Measurements from ENCODE around the gene DHH.

The DHH gene

DNA sequence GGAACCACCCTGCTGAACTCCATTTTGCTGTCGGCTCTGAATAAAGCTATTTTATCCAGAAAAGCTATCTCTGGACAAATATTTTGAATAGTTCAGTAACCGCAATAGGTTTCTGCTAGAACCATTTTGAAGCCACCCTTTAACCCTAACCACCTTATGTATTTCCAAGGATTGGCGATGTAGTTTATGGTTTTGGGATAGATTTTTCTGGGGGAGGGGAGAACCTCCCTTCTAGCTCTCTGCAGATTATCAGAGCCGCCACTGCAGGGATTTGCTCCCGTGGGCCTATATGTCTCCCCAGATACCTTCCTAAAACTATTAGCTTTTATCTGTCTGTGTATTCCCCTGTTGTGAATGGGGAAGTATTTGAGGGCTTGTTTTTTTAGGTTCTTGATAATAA is 38.4 kb upstream of the DHH start:
- no peak for TF ChIP-seq GABPA (IDR thresholded peaks at IDR 0.05; ENCODE audit: low read depth)
- TF ChIP-seq, protein P1, sequence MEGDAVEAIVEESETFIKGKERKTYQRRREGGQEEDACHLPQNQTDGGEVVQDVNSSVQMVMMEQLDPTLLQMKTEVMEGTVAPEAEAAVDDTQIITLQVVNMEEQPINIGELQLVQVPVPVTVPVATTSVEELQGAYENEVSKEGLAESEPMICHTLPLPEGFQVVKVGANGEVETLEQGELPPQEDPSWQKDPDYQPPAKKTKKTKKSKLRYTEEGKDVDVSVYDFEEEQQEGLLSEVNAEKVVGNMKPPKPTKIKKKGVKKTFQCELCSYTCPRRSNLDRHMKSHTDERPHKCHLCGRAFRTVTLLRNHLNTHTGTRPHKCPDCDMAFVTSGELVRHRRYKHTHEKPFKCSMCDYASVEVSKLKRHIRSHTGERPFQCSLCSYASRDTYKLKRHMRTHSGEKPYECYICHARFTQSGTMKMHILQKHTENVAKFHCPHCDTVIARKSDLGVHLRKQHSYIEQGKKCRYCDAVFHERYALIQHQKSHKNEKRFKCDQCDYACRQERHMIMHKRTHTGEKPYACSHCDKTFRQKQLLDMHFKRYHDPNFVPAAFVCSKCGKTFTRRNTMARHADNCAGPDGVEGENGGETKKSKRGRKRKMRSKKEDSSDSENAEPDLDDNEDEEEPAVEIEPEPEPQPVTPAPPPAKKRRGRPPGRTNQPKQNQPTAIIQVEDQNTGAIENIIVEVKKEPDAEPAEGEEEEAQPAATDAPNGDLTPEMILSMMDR (IDR thresholded peaks at IDR 0.05; ENCODE audit: insufficient read depth, low read length): no peak
- no peak for TF ChIP-seq SPI1 (IDR thresholded peaks at IDR 0.05; ENCODE audit: borderline replicate concordance, low read depth)
- no peak for TF ChIP-seq REST (IDR thresholded peaks at IDR 0.05; ENCODE audit: insufficient replicate concordance, low read depth)
- no peak for TF ChIP-seq POLR2AphosphoS5 (IDR thresholded peaks at IDR 0.05; ENCODE audit: low read depth)
- no peak for DNase-seq (ENCODE audit: low read depth in 1 of 2, low spot score in 1 of 2)
- Histone ChIP-seq H3K4me3 (replicated peaks; ENCODE audit: insufficient read depth, low read length) (peak overlapping the region; percentile 42), H3K27me3 (ENCODE audit: insufficient read depth, poor library complexity, severe bottlenecking) (no peaks in the 10 kb centered on the region), H3K27ac (replicated peaks) (peak overlapping the region; percentile 100)

- TF ChIP-seq GABPA (IDR thresholded peaks at IDR 0.05; ENCODE audit: low read depth) (no peak), POLR2AphosphoS5 (IDR thresholded peaks at IDR 0.05; ENCODE audit: low read depth) (no peak), REST (IDR thresholded peaks at IDR 0.05; ENCODE audit: insufficient replicate concordance, low read depth) (no peak), SPI1 (IDR thresholded peaks at IDR 0.05; ENCODE audit: borderline replicate concordance, low read depth) (no peak)
- TF ChIP-seq, protein P1 (IDR thresholded peaks at IDR 0.05; ENCODE audit: insufficient read depth, low read length): no peak
- H3K27me3 ChIP-seq (ENCODE audit: insufficient read depth, poor library complexity, severe bottlenecking): no peaks in the 10 kb centered on the region
- DNase-seq (ENCODE audit: low read depth in 1 of 2, low spot score in 1 of 2): peak in 1 of 2 experiments; percentile 55
- peak overlapping the region; percentile 100 for H3K27ac ChIP-seq (replicated peaks)
- peak overlapping the region; percentile 42 for H3K4me3 ChIP-seq (replicated peaks; ENCODE audit: insufficient read depth, low read length)
These were observed 37.4 kb upstream of the DHH start for GRCh38 chr12:49131894-49132461.

DNA sequence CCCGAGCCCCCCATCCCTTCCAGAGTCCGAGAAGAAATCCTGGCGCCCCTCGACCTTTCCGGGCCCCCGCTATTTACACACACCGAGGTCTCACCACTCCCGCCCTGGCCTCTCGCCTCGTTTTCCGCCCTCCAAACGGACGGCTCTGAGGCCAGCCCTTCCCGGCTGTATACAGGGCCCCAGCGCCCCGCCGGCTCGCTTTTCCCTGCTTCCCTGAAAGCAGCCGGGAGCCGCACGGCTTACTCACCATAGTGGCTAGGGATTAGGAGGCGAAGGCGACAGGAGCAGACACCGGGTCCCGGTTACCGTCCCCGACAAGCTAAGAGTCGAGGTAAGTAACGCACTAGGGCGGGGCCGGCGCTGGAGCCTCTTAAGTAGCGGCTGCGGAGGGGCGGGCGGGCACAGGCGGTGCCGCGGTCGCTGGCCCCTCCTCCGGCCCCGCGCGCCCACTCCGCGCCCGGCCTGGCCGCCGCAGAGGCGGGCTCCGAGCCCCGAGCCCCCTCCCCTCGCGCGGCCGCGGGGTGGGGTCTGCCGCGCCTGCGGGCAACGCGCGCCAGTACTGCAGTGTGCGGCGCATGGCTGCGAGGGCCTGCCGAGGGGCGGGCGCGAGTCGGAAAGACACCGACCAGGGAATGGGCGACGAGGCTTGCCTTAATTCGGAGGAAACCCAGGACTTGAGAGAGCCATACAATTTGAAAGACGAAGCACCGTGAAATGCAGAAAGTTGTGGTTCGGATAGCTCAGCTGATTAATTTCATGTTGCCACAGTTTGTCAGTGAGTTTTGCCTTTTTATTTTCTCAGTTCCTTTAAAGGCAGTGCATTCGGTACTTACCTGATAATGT is 36.7 kb upstream of the DHH start, which contains the start of gene TUBA1B:
TSS of gene TUBA1B (minus strand) at position 345 of the 843 bp plus-strand sequence. CDS start at position 250, 95 bp downstream.
- peak; percentile 88 to 95 for DNase-seq (ENCODE audit: low read depth in 1 of 2, low spot score in 1 of 2)
- Histone ChIP-seq H3K4me3 (replicated peaks; ENCODE audit: insufficient read depth, low read length) (peak within 1 kb of the TSS; percentile 82), H3K27ac (replicated peaks) (peak within 1 kb of the TSS; percentile 100), H3K27me3 (ENCODE audit: insufficient read depth, poor library complexity, severe bottlenecking) (no peaks in the 10 kb centered on the region)
- TF ChIP-seq GABPA (IDR thresholded peaks at IDR 0.05; ENCODE audit: low read depth) (no peak), POLR2AphosphoS5 (IDR thresholded peaks at IDR 0.05; ENCODE audit: low read depth) (peak; percentile 96)

Data from HL-60 (cell line).